ENCODE measurements around the gene ATP2C2.

- TF ChIP-seq, protein P1, sequence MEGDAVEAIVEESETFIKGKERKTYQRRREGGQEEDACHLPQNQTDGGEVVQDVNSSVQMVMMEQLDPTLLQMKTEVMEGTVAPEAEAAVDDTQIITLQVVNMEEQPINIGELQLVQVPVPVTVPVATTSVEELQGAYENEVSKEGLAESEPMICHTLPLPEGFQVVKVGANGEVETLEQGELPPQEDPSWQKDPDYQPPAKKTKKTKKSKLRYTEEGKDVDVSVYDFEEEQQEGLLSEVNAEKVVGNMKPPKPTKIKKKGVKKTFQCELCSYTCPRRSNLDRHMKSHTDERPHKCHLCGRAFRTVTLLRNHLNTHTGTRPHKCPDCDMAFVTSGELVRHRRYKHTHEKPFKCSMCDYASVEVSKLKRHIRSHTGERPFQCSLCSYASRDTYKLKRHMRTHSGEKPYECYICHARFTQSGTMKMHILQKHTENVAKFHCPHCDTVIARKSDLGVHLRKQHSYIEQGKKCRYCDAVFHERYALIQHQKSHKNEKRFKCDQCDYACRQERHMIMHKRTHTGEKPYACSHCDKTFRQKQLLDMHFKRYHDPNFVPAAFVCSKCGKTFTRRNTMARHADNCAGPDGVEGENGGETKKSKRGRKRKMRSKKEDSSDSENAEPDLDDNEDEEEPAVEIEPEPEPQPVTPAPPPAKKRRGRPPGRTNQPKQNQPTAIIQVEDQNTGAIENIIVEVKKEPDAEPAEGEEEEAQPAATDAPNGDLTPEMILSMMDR (IDR thresholded peaks at IDR 0.05; ENCODE audit: insufficient read depth, low read length, poor library complexity, severe bottlenecking) = no peak
- no peak for TF ChIP-seq EZH2phosphoT487 (conservative IDR thresholded peaks at IDR 0.05; ENCODE audit: low read length)
These were observed 10.8 kb downstream of the ATP2C2 start for GRCh38 chr16:84379008-84379708.

Data from SU-DHL-6 (cell line).